Sigmoid colon (tissue), 7 donors: ENCODE measurements around the gene SPART. TPM values are rescaled to one million over a fixed set of nuclear protein-coding genes. Genes with fewer than 3 reads are reported as not detected.
"Not testable (repeated sequence)": the region's sequence is repeated elsewhere in the genome, so short reads cannot be mapped to it uniquely, and the experiment has no call there.

Source experiments
- DNase-seq: peaks from one replicate; pipeline ENCODE4 v3.0.0-alpha.2; 2019
- H3K27ac ChIP-seq, 4 donors: fragments of 200-600 bp; sonication (generic); one replicate each; pipeline ENCODE4 v1.5.1; 2016 to 2019; ENCODE audit warnings: mild to moderate bottlenecking in 1 of 4
- H3K27me3 ChIP-seq, 3 donors: fragments of 200-600 bp; sonication (generic); one replicate each; pipeline ENCODE4 v1.5.1; 2019; ENCODE audit warnings: mild to moderate bottlenecking in 1 of 3
- H3K36me3 ChIP-seq, 4 donors: fragments of 200-600 bp; sonication (generic); one replicate each; pipeline ENCODE4 v1.5.1; 2016 to 2019
- H3K4me1 ChIP-seq, 4 donors: fragments of 200-600 bp; sonication (generic); one replicate each; pipeline ENCODE4 v1.5.1; 2017 to 2019
- H3K4me3 ChIP-seq, 4 donors: fragments of 200-600 bp; sonication (generic); one replicate each; pipeline ENCODE4 v1.5.1; 2017 to 2019; ENCODE audit warnings: mild to moderate bottlenecking in 2 of 4, moderate library complexity in 1 of 4
- H3K9me3 ChIP-seq, 4 donors: fragments of 200-600 bp in 3 of 4; sonication (generic) in 3 of 4; one replicate each; pipeline versions ENCODE4 v1.5.1 to v1.6.1; 2013 to 2019
- EP300 ChIP-seq, 4 donors: sonication (generic); formaldehyde crosslinking; IDR thresholded peaks; one replicate each; pipeline ENCODE4 v1.6.1; 2017; ENCODE audit warnings: antibody characterized with exemption in 4 of 4
- POLR2A ChIP-seq, 2 donors: fragments of 450-650 bp; IDR thresholded peaks; one replicate each; pipeline ENCODE4 v1.6.1; 2016; ENCODE audit warnings: antibody characterized with exemption in 2 of 2, mild to moderate bottlenecking in 2 of 2, moderate library complexity in 2 of 2
- POLR2AphosphoS5 ChIP-seq, 4 donors: sonication (generic); formaldehyde crosslinking; IDR thresholded peaks; one replicate each; pipeline ENCODE4 v1.6.1; 2017; ENCODE audit warnings: antibody characterized with exemption in 4 of 4
- WGBS, 2 donors: extraction: QIAGEN DNeasy Blood & Tissue Kit; methylation state at CpG; one replicate each; pipeline ENCODE4 v1.1.7; 2013; 5-methylcytosine and 5-hydroxymethylcytosine counted together
- intact Hi-C: fragments of 100-400 bp; cut with DNase I; formaldehyde crosslinking; loops from one replicate; pipeline ENCODE4 v1.15.1; 2023
- polyA plus RNA-seq, 3 donors: library from polyadenylated mRNA; stranded (reverse); fragments of 200-250 nt; gene quantifications; one replicate each; pipeline ENCODE4 v1.2.3, GENCODE V29; 2013
- total RNA-seq, 4 donors: library from RNA; depleted of rRNA; stranded (reverse); fragments of >200 nt; gene quantifications; one replicate each; pipeline ENCODE4 v1.1.0, GENCODE V29; 2016
- TF ChIP-seq, protein P1 (sequence below), 4 experiments: fragments of 450-650 bp in 3 of 4; fragments of 200-600 bp in 1 of 4; IDR thresholded peaks; one replicate each; pipeline ENCODE4 v1.5.1; 2016 to 2019; ENCODE audit warnings: antibody characterized with exemption in 4 of 4, mild to moderate bottlenecking in 3 of 4, moderate library complexity in 2 of 4
- donor health status: healthy with polysubstance abuse.
- donor health status: Bipolar disorder and iron deficiency.
- donor health status: healthy.

SPART gene
- total and polyA plus RNA-seq, 7 donors: 4.6 to 99.9 (median 83.2) TPM

DNA sequence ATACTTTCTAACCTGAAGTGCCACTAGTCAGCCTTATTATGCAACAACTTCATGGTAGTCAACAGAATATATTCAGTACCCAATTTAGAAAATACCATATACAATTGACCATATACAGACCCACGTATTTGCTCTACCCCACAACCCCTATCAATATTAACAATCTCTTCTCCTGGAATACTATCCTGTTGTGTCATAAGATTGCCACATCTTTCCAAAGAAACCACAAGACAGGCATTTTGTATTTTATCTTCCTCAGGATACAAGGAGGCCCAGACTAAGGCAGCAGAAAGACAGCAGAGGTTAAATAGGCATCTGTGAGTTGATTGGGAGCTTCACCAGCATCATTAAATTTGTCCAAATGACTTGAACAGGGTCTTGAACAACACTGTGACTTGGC lies 4.5 kb downstream of the SPART start:
- 75 to 80% methylated on average over 1 of the region's 1 CpG for WGBS, 2 donors
- no peaks in the 10 kb centered on the region for H3K9me3 ChIP-seq
- H3K27me3 ChIP-seq: no peaks in the 10 kb centered on the region
- TF ChIP-seq POLR2AphosphoS5 (IDR thresholded peaks at IDR 0.05): no peak
- no peak for TF ChIP-seq EP300 (IDR thresholded peaks at IDR 0.05)
- TF ChIP-seq, protein P1, sequence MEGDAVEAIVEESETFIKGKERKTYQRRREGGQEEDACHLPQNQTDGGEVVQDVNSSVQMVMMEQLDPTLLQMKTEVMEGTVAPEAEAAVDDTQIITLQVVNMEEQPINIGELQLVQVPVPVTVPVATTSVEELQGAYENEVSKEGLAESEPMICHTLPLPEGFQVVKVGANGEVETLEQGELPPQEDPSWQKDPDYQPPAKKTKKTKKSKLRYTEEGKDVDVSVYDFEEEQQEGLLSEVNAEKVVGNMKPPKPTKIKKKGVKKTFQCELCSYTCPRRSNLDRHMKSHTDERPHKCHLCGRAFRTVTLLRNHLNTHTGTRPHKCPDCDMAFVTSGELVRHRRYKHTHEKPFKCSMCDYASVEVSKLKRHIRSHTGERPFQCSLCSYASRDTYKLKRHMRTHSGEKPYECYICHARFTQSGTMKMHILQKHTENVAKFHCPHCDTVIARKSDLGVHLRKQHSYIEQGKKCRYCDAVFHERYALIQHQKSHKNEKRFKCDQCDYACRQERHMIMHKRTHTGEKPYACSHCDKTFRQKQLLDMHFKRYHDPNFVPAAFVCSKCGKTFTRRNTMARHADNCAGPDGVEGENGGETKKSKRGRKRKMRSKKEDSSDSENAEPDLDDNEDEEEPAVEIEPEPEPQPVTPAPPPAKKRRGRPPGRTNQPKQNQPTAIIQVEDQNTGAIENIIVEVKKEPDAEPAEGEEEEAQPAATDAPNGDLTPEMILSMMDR (IDR thresholded peaks at IDR 0.05): no peak
- no peak for TF ChIP-seq POLR2A (IDR thresholded peaks at IDR 0.05)
- H3K4me3 ChIP-seq: no peak overlapping the region
- intact Hi-C loops: no loop called here
- peaks cover 0 to 55% (median 28%) of the 10 kb centered on the region in 4 donors for H3K4me1 ChIP-seq
- no peak for DNase-seq
- no peaks in the 10 kb centered on the region for H3K36me3 ChIP-seq
- no peak overlapping the region for H3K27ac ChIP-seq

GRCh38 chr13:36339600-36340155 lies 6.5 kb downstream of the SPART start:
- no peak for DNase-seq
- Histone ChIP-seq H3K4me3 (no peak overlapping the region), H3K27me3 (no peaks in the 10 kb centered on the region), H3K9me3 (no peaks in the 10 kb centered on the region), H3K4me1 (peaks cover 0 to 68% (median 37%) of the 10 kb centered on the region in 4 donors), H3K27ac (no peak overlapping the region), H3K36me3 (peaks cover 0 to 8% (median 4%) of the 10 kb centered on the region in 4 donors)
- TF ChIP-seq POLR2A (IDR thresholded peaks at IDR 0.05) (no peak), POLR2AphosphoS5 (IDR thresholded peaks at IDR 0.05) (no peak), EP300 (IDR thresholded peaks at IDR 0.05) (no peak)
- TF ChIP-seq, protein P1 (IDR thresholded peaks at IDR 0.05): no peak
- intact Hi-C loops: no loop called here
- WGBS, 2 donors: 90 to 92% methylated on average over 4 of the region's 4 CpGs

- Histone ChIP-seq H3K27me3 (no peaks in the 10 kb centered on the region), H3K4me3 (no peak overlapping the region), H3K36me3 (peaks cover 0 to 8% (median 4%) of the 10 kb centered on the region in 4 donors), H3K4me1 (peaks cover 0 to 68% (median 29%) of the 10 kb centered on the region in 4 donors), H3K9me3 (no peaks in the 10 kb centered on the region), H3K27ac (no peak overlapping the region)
- TF ChIP-seq POLR2A (IDR thresholded peaks at IDR 0.05) (no peak), POLR2AphosphoS5 (IDR thresholded peaks at IDR 0.05) (no peak), EP300 (IDR thresholded peaks at IDR 0.05) (no peak)
- TF ChIP-seq, protein P1 (IDR thresholded peaks at IDR 0.05): no peak
- WGBS, 2 donors: 82% methylated on average over 3 of the region's 3 CpGs
- intact Hi-C loops: no loop called here
- no peak for DNase-seq
Observed at GRCh38 chr13:36337938-36338641, 8.1 kb downstream of the SPART start.

GRCh38 chr13:36332986-36333385 lies 13.2 kb downstream of the SPART start:
- peaks cover 0 to 66% (median 32%) of the 10 kb centered on the region in 4 donors for H3K4me1 ChIP-seq
- DNase-seq: no peak
- H3K27ac ChIP-seq: no peak overlapping the region
- H3K9me3 ChIP-seq: no peaks in the 10 kb centered on the region
- no peak for TF ChIP-seq EP300 (IDR thresholded peaks at IDR 0.05)
- no peak for TF ChIP-seq POLR2AphosphoS5 (IDR thresholded peaks at IDR 0.05)
- no peak for TF ChIP-seq POLR2A (IDR thresholded peaks at IDR 0.05)
- TF ChIP-seq, protein P1 (IDR thresholded peaks at IDR 0.05): no peak
- intact Hi-C loops: no loop called here
- H3K27me3 ChIP-seq: no peaks in the 10 kb centered on the region
- H3K36me3 ChIP-seq: peaks cover 0 to 42% (median 11%) of the 10 kb centered on the region in 4 donors
- no peak overlapping the region for H3K4me3 ChIP-seq

GRCh38 chr13:36332255-36332654 lies 13.9 kb downstream of the SPART start:
- H3K4me3 ChIP-seq, DNase-seq, H3K27ac ChIP-seq, H3K9me3 ChIP-seq, intact Hi-C loops, H3K27me3 ChIP-seq: not testable (repeated sequence)
- peaks cover 0 to 49% (median 14%) of the 10 kb centered on the region in 4 donors for H3K36me3 ChIP-seq
- peaks cover 0 to 66% (median 32%) of the 10 kb centered on the region in 4 donors for H3K4me1 ChIP-seq
